HTERT RPE-1 (cell line): Measurements from ENCODE around the gene HUS1.
"Not testable (repeated sequence)": the region's sequence is repeated elsewhere in the genome, so short reads cannot be mapped to it uniquely, and the experiment has no call there.

Experiments used
- in situ Hi-C: fragments of 300-500 bp; cut with MboI; formaldehyde crosslinking; loops from 4 replicates; pipeline ENCODE4 v1.14.3; 2020; ENCODE audit warnings: low sequenced_read_pairs

The HUS1 gene

DNA sequence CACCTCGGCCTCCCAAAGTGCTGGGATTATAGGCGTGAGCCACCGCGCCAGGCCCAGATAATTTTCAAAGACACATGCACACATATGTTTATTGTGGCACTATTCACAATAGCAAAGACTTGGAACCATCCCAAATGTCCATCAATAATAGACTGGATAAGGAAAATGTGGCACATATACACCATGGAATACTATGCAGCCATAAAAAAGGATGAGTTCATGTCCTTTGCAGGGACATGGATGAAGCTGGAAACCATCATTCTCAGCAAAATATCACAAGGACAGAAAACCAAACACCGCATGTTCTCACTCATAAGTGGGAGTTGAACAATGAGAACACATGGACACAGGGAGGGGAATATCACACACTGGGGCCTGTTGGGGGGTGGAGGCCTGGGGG is 1.2 kb upstream of the HUS1 start:
- in situ Hi-C loops, result not testable (repeated sequence)

DNA sequence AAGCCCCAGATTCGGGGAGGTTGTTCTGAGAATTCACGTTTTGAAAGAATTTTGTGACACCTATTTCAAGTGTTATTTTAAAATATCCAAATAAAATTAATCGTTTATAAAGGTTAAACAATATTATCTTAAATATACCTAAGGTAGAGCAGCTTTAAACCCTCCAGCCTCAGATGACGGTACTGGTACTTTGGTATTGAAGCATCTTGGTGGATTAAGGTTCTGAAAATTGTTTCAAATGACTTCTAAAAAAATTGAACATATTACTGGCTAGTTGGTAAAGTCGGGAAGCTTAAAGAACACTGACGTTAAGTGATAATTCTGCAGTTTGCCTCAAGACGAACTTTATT is 392 bp upstream of the HUS1 start:
- in situ Hi-C loops, result no loop called here

- in situ Hi-C loops, result no loop called here
Observed at GRCh38 chr7:47978790-47979144, 648 bp downstream of the HUS1 start.

- in situ Hi-C loops, result no loop called here
Observed at GRCh38 chr7:47973739-47974138, 5.7 kb downstream of the HUS1 start.

DNA sequence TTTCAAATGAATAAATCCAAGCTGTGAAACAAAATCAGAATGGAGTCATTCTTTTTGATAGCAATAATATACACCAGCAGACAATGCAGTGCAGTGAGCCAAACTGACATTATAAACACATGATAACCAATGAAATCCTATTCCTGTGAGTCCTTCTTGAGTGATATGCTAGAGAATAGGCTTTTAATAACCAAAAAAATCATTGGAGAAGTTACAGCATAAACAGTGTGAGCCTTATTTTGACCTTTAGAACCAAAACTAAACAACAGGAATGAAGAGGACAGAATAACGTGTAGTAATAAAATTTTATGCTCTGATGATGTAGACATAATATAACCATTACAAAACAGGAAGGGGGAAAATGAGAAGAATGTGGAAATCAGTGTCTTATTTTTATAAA is 8.7 kb downstream of the HUS1 start:
- in situ Hi-C loops, result no loop called here

DNA sequence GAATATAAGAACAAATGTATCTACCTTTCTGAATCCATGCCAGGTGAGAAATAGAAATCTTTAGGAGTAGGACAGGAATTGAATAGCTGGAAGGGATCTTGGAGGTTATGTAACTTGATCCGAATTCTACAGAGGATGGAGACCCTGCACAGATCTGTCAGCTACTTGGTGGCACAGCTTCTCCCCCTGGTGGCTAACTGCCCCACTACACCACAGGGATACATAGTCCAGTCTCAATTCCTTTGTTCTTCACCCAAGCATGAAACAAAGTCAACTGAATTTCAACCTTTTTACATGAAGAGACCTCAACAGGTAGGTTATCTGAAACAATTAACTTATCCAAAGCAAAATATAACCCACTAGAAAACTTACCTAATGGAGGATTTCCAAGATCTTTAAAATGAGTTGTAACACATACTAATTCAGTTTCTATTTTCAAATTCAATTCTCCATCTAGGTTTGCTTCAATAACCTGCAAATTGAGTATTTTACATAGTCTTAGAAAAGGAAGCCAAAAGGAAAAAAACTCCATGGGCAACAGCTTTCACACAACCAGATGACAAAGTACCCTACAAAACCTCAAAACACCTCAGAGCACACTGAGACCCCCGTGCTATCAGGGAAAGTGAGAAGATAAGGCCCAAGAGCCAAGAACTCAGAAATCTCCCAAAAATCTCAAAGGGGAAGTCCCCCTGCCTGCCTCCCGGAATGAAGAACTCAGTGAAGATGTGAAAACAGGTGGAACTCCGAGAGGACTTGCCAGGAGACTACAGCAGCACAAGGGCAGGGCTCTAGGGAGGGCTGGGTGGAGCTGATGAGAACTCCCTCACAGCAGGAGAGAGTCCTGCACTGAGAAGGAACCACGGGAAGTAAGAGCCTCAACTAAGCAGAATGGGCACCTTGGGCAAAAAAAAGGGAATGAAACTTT is 10.3 kb downstream of the HUS1 start:
- in situ Hi-C loops, result no loop called here

DNA sequence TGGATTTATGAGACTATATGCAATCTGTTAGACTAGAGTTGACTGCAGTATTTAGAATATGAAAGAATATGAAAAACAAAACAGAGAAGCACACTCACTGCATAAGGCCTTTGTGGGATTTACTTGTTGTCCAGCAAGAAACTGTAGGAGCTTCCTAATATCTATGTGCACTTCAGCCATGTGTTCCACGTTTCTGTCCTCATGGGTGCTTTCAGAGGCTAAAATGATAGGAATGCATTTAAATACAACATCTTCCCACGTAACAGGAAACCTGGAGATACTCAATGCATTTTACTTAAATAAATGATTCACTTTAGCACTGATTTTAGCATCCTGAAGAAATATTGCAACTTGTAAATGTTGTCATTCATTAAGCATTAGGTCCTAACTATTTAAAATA is 11.7 kb downstream of the HUS1 start:
- in situ Hi-C loops, result no loop called here

GRCh38 chr7:47967123-47967522 is 12.3 kb downstream of the HUS1 start:
- in situ Hi-C loops, result no loop called here

GRCh38 chr7:47965456-47965855 is 14.0 kb downstream of the HUS1 start:
- in situ Hi-C loops, result no loop called here

DNA sequence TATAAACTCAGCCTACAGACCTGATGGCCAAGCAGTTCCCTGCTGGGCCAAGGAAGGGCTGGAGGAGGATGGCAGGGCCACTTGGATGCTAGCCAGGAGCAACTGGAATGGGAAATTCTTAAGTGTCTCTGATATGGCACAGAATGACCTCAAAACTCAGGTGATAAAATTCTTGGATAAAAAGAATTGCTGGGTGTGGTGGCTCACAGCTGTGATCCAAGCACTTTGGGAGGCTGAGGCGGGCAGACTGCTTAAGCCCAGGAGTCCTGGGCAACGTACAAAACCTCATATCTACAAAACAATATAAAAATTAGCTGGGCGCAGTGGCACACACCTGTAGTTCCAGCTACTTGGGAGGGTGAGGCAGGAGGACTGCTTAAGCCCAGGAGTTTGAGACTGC is 17.2 kb downstream of the HUS1 start:
- in situ Hi-C loops, result no loop called here

DNA sequence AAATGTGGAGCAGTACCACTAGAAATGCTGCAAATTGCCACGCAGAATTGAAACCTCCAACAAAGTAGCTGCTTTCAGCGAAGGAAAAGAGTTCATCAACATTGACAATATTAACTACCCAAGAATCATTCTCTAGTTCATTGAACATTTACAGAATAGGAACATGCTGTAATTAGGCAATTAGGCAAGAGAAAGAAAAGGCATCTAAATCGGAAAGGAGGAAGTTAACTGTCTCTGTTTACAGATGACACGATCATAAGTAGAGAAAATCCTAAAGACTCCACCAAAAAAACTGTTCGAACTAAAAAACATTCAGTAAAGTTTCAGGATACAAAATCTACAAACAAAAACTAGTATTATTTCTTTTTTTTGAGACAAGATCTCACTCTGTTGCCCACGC is 22.3 kb downstream of the HUS1 start:
- in situ Hi-C loops, result no loop called here

GRCh38 chr7:47956220-47956619 is 23.2 kb downstream of the HUS1 start:
- in situ Hi-C loops, result no loop called here

DNA sequence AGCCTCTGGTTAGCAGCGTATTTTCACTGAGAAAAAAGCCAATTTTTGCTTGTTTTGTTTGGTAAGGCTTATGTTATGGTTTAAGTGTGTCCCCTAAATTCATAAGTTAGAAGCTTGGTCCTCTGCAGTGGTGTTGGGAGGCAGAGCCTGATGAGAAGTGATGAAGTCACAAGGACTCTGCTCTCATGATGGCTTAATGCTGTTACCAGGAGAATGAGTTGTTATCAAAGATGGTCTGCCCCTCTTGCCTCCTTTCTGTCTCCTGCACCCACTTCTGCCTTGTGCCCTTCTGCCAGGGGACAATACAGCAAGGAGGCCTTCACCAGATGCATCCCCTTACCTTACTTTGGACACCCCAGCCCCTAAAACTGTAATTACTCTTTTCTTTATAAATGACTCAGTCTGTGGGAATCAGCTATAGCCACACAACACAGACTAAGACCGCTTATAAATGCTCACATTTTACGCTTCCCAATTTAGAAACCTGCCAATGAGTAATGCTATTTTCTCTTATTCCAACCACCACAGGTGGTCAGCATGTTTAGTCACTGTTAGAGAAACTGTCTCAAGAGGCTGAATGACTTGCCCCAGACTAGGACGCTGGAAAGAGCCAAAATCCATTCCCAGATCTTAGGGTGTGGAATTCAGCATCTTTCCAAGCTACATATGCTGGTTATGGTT is 25.0 kb downstream of the HUS1 start:
- in situ Hi-C loops, result no loop called here

DNA sequence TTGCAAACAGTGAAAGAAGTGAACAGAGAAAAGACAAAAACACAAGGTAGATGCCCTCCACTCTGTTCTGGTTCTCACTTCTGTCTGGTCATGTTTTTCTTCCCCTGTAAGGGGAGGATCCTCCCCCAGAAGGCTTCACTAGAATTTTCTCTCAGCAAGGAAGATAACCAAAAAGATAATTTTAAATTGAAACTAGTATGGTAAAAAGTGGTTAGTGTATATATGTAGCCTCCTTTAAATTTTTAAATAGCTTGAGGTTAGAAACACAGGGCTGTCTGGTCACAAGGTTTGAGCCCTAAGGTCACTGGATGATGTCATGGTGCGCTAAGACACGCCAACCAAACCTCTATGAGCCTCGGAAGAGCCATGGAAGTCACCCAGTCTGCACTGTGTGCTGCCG is 25.6 kb downstream of the HUS1 start:
- in situ Hi-C loops, result no loop called here

DNA sequence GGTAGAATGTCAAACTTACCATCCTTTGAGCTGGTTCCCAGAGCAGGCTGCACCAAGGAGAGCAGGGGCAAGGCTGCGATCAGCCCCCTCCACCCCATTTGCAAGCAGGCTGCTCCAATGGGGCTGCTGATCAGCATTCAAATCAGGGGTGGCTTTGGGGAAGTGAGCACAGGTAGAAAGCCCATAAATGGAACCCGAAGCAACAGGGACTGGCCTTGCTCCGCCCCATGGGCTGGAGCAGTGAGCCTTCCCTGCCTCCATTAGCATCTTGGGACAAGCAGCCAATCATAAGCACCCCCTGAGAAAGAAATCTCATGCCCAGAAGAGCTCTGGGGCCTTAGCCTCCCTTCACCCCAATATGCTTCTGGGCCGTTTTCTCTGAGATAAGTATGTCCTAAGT is 27.2 kb downstream of the HUS1 start:
- in situ Hi-C loops, result no loop called here

- in situ Hi-C loops, result no loop called here
Observed at GRCh38 chr7:47951374-47951773, 28.0 kb downstream of the HUS1 start.

DNA sequence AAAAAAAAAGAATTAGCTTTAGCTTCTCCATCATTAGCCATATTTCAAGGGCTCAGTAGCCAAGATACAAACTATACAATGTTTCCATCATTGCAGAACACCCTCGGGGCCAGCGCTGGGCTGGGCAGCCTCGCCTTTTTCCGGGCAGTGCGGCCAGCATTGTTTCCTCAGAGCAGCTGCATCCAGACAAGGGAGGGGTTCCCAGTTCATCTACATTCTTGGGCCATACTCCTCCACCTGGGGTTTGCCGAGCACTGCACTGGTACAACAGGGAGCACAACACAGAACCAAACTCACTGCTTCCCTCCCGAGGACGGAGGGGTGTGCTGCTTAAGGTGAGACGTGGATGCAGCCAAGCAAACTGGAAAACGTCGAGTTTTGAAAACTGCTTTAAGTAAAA is 28.7 kb downstream of the HUS1 start:
- in situ Hi-C loops, result no loop called here

DNA sequence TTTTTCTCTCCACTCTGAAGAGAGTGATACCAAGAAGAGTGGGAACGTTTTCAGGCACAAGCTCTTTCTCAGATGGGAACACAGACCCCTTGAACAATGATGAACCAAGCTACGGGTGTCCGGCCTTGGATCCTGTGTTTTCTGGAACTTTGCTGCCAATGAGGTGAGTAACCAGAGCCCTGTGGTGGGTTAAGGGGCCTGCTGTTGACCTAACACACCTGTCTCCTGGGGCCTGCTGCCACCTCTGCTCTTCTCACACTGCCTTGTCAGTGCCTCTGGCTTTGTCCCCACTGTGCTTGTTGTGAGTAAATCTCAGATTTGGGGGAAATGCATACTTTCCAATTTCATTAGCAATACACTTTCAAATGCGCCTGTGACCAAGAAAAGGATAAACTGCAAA is 29.7 kb downstream of the HUS1 start:
- in situ Hi-C loops, result no loop called here

DNA sequence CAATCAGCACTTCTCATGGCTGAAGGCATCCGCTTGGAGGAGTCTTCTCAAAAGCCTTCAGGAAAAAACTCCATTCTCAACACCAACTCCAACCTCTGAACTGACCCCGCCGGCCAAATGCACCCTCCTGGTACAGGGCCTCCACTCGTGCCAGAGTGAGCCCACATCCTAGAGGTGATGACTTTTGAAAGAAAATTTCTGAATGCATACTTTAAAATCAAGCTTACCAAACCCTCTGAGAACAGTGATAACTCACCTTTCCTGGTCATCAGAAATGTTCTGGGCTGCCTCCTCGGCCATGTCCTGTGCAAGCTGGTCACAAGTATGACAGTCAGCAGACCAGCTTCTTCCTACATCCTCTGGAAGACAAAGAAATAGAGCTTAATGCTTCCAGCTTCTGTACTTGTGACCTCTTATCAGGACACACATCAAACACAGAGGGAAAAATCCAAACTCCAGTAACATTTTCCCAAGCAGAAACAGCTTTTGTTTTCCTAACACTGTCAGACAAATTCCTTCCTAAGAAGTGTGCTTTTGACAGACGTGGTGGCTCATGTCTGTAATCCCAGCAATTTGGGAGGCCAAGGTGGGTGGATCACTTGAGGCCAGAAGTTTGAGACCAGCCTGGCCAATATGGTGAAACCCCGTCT is 31.1 kb downstream of the HUS1 start, which contains the start of gene PKD1L1:
TSS of gene PKD1L1 (minus strand) at position 326 of the 650 bp plus-strand sequence. CDS start at position 300, 26 bp downstream.
- in situ Hi-C loops, result no loop called here

DNA sequence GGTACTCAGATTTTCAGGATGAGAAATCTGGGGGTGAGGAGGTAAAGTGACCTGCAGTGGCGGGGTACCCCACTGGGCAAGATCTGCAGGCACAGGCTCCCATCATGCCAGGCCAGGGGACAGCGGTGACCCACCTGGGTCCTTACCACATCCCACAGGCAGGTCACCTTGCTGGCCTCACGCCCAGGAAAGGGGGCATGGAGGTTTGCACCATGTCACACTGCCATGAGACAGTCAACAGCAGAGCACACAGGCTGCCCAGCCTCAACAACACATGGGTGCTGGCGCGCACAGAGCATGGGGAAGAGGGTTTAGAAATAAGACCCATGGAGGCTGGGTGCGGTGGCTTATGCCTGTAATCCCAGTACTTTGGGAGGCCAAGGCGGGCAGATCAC is 32.1 kb downstream of the HUS1 start:
- in situ Hi-C loops, result no loop called here

DNA sequence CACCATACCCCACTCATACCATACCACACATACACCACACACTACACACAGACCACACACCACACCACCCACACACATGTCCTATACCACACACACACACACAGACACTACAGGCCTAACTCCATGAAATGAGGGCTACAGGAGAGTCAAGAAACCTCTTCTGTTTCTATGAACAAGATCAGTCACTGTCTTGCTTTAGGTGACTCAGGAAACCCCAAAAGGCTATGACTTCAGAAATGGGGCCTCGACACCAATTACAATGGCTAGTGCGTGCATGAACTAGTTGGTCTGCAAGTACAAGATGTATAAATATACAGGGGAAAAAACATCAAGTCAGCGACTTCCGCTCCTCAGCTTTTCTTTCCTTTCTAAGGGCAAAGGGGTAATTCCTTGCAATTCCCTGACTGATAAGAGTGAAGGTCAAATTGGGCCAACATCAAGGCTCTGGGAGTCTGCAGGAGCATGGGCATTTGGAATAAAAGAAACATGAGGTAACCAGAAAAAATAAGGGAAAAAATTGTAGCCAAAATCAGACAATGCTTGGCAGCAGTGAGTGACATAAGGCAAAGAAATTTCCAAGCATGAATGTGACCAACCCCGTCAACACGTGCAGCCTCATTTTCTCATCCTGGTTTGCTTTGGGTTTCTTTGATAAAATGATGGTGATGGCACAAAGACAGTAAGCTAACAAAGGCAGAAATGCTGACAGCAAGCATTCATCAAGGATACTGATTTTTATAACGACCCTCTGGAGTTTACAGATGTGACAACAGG is 32.6 kb downstream of the HUS1 start:
- in situ Hi-C loops, result no loop called here
